ENCODE results near the gene MPRIP. TPM values are rescaled to one million over a fixed set of nuclear protein-coding genes. Genes with fewer than 3 reads are reported as not detected.

MPRIP gene
- total RNA-seq, 1 experiment from 2014 or later = 284 TPM

- CTCF ChIA-PET = no interaction called here
- BruUV-seq (replicated peaks) = no TSS peak
- peaks cover 19% of the 10 kb centered on the region for H3K4me1 Mint-ChIP-seq (ENCODE audit: low read depth, unreplicated experiment)
- Histone ChIP-seq H3K4me3 (ENCODE audit: low read depth, low read length) (no peak overlapping the region), H3K4me1 (peaks cover 22% of the 10 kb centered on the region), H3K36me3 (ENCODE audit: control insufficient read depth, insufficient read depth, low read length) (peaks cover 5% of the 10 kb centered on the region), H3K27me3 (replicated peaks; ENCODE audit: control insufficient read depth, insufficient read depth, low read length) (no peaks in the 10 kb centered on the region), H3K9me3 (no peaks in the 10 kb centered on the region)
- POLR2A ChIA-PET = no interaction called here
- intact Hi-C loops (cut with micrococcal nuclease; ENCODE audit: unreplicated experiment) = no loop called here
- no peaks in the 10 kb centered on the region for H3K27me3 Mint-ChIP-seq (ENCODE audit: insufficient read depth, unreplicated experiment)
- no peak for TF ChIP-seq CTCF (IDR thresholded peaks at IDR 0.05; ENCODE audit: insufficient read depth in 1 of 2, low read depth in 1 of 2, low read length in 1 of 2, severe bottlenecking in 1 of 2, unreplicated experiment in 1 of 2)
- H3K36me3 Mint-ChIP-seq (ENCODE audit: insufficient read depth, unreplicated experiment) = peaks cover 55% of the 10 kb centered on the region
- H3K27ac Mint-ChIP-seq (ENCODE audit: unreplicated experiment) = peak overlapping the region; percentile 76
- no peaks in the 10 kb centered on the region for H3K9me3 Mint-ChIP-seq (ENCODE audit: unreplicated experiment)
- H3K4me3 Mint-ChIP-seq (ENCODE audit: unreplicated experiment) = no peak overlapping the region
- no peak for DNase-seq
Measured at GRCh38 chr17:17088086-17088485, 45.8 kb downstream of the MPRIP start.

DNA sequence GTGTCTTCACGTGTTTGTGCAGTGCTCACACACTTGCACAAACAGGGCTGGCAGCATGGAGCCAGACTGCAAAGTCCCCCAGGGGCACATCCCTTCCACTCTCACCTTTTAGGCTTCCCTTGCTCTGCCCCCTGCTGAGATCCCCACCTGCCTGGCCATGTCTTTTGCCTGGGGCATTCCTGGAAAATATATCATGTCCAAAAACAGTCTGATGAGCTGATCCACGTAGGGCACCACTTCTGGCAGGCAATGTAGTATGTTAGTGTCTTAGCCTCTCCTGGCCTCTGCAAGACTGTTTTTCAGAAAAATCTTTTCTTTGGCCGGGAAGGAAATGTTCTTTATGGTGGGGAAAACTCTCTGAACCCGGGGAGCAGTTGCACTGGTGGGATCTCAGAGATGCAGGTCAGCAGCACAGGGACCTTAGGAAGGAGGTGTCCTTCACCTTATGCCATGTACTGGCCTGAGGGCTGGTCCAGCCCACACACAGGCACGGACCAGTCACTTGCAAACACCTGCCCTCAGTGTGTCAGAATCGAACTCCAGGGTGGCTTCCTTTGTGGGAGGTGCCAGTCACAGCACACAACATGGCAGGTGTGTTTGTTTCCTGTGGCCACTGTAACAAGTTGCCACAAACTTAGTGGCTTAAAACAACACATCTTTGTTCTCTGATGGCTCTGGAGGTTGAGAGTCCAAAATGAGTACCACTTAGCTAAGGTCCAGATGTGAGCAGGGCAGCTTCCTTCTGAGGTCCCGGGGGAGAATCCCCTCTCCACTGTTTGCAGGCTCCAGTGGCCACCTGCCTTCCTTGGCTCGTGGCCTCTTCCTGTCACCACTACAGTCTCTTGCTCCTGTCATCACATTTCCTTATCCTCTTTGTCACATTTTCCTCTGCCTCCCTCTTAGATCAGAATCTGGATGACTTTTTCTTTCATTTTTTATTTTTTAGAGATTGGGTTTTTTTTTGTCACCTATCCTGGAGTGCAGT, 46.6 kb downstream of the MPRIP start:
- no peaks in the 10 kb centered on the region for H3K9me3 ChIP-seq
- no TSS peak for BruUV-seq (replicated peaks)
- Mint-ChIP-seq H3K27ac (ENCODE audit: unreplicated experiment) (peak overlapping the region; percentile 76), H3K4me1 (ENCODE audit: low read depth, unreplicated experiment) (peaks cover 19% of the 10 kb centered on the region), H3K36me3 (ENCODE audit: insufficient read depth, unreplicated experiment) (peaks cover 49% of the 10 kb centered on the region), H3K4me3 (ENCODE audit: unreplicated experiment) (no peak overlapping the region), H3K27me3 (ENCODE audit: insufficient read depth, unreplicated experiment) (no peaks in the 10 kb centered on the region), H3K9me3 (ENCODE audit: unreplicated experiment) (no peaks in the 10 kb centered on the region)
- no peaks in the 10 kb centered on the region for H3K27me3 ChIP-seq (replicated peaks; ENCODE audit: control insufficient read depth, insufficient read depth, low read length)
- CTCF ChIA-PET = no interaction called here
- POLR2A ChIA-PET = no interaction called here
- no peak overlapping the region for H3K4me3 ChIP-seq (ENCODE audit: low read depth, low read length)
- peaks cover 22% of the 10 kb centered on the region for H3K4me1 ChIP-seq
- no peak for DNase-seq
- peaks cover 5% of the 10 kb centered on the region for H3K36me3 ChIP-seq (ENCODE audit: control insufficient read depth, insufficient read depth, low read length)
- TF ChIP-seq CTCF (IDR thresholded peaks at IDR 0.05; ENCODE audit: insufficient read depth in 1 of 2, low read depth in 1 of 2, low read length in 1 of 2, severe bottlenecking in 1 of 2, unreplicated experiment in 1 of 2) = no peak
- intact Hi-C loops (cut with micrococcal nuclease; ENCODE audit: unreplicated experiment) = no loop called here

DNA sequence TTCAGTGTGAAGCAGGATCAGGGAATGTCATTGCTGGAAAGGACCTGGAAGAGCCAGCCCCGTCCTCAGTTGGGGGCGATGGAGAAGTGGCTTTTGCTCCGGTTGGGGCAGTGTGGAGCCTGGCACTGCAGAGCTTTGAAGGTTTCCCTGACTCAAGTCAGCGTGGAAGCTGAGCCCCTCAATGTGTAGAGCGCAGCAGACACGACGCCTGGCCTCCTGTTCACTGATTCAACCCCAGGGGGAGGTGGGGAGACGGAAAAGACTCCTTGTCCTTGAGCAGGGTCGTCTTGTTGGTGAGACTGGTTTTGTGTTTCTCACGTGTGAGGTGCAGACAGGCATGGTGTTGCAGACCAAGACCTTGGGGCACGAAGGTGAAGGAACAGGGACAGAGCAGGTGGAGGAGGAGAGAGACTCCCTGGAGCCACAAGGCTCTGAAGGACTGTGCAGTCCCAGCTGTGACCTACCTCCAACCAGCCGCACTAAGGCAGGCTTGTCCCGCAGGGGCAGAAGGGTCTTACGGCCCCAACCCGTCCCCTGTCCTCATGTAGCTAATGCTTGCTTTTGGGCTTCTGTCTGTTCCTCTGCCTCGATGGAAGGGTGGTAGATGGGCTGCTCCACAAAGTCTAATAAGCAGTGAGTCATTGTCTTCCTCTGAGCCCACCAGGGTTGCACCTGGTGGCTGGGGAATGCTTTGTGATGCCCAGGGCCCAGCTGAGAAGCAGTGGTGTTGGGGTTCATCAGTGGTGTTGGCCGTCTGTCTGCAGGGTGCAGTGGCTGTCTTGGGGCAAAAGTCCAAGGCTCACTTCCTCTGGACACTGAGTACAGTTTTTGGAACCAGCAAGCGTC, 47.8 kb downstream of the MPRIP start:
- BruUV-seq (replicated peaks) = no TSS peak
- Mint-ChIP-seq H3K4me1 (ENCODE audit: low read depth, unreplicated experiment) (peaks cover 24% of the 10 kb centered on the region), H3K9me3 (ENCODE audit: unreplicated experiment) (no peaks in the 10 kb centered on the region), H3K4me3 (ENCODE audit: unreplicated experiment) (no peak overlapping the region), H3K36me3 (ENCODE audit: insufficient read depth, unreplicated experiment) (peaks cover 51% of the 10 kb centered on the region), H3K27me3 (ENCODE audit: insufficient read depth, unreplicated experiment) (no peaks in the 10 kb centered on the region), H3K27ac (ENCODE audit: unreplicated experiment) (peak overlapping the region; percentile 17)
- POLR2A ChIA-PET = interaction anchor here (0.6 kb wide), 1 partner anchor 26 kb away, joined by 5 read pairs; no protein-coding TSS in a partner anchor
- Histone ChIP-seq H3K27me3 (replicated peaks; ENCODE audit: control insufficient read depth, insufficient read depth, low read length) (no peaks in the 10 kb centered on the region), H3K36me3 (ENCODE audit: control insufficient read depth, insufficient read depth, low read length) (peaks cover 5% of the 10 kb centered on the region), H3K9me3 (no peaks in the 10 kb centered on the region), H3K4me3 (ENCODE audit: low read depth, low read length) (no peak overlapping the region), H3K4me1 (peaks cover 22% of the 10 kb centered on the region)
- TF ChIP-seq CTCF (IDR thresholded peaks at IDR 0.05; ENCODE audit: insufficient read depth in 1 of 2, low read depth in 1 of 2, low read length in 1 of 2, severe bottlenecking in 1 of 2, unreplicated experiment in 1 of 2) = no peak
- CTCF ChIA-PET = interaction anchor here (0.6 kb wide), 1 partner anchor 61 kb away, joined by 4 read pairs; no protein-coding TSS in a partner anchor
- no peak for DNase-seq
- intact Hi-C loops (cut with micrococcal nuclease; ENCODE audit: unreplicated experiment) = no loop called here
